Esophagus muscularis mucosa (tissue), 3 donors: ENCODE results near the gene HDAC4.

Source experiments
- CTCF ChIP-seq, 3 experiments: fragments of 200-600 bp in 2 of 3; fragments of 450-650 bp in 1 of 3; sonication (generic) in 2 of 3; IDR thresholded peaks; one replicate each; pipeline ENCODE4 v1.5.1; 2017 to 2019; ENCODE audit warnings: antibody characterized with exemption in 3 of 3, mild to moderate bottlenecking in 2 of 3, moderate library complexity in 1 of 3
- POLR2A ChIP-seq: fragments of 450-650 bp; IDR thresholded peaks from one replicate; pipeline ENCODE4 v1.6.1; 2017; ENCODE audit warnings: antibody characterized with exemption, moderate library complexity, mild to moderate bottlenecking, low read depth
- POLR2AphosphoS5 ChIP-seq, 2 donors: sonication (generic); formaldehyde crosslinking; IDR thresholded peaks; one replicate each; pipeline ENCODE4 v1.6.1; 2017; ENCODE audit warnings: antibody characterized with exemption in 2 of 2

GRCh38 chr2:239313776-239314175, 87.0 kb downstream of the HDAC4 start:
- TF ChIP-seq POLR2A (no peak), CTCF (IDR thresholded peaks at IDR 0.05) (no peak), POLR2AphosphoS5 (IDR thresholded peaks at IDR 0.05) (no peak)
